ENCODE measurements around the gene CABLES2. TPM values are rescaled to one million over a fixed set of nuclear protein-coding genes. Genes with fewer than 3 reads are reported as not detected.

The CABLES2 gene
- total RNA-seq, 1 donor: 1.8 TPM

GRCh38 chr20:62413025-62413570 is 6.0 kb upstream of the CABLES2 start:
- TF ChIP-seq CTCF (IDR thresholded peaks at IDR 0.05; ENCODE audit: extremely low read depth, low read depth, low read length): no peak
- no peaks in the 10 kb centered on the region for H4K20me1 ChIP-seq (ENCODE audit: insufficient read depth, low read length)
- H3K79me2 ChIP-seq (ENCODE audit: insufficient read depth, low read length): no peaks in the 10 kb centered on the region
- no peak overlapping the region for H3K4me3 ChIP-seq (ENCODE audit: insufficient read depth, low read length)
- H2AFZ ChIP-seq (ENCODE audit: low read length): no peak overlapping the region
- peaks cover 5% of the 10 kb centered on the region for H3K27me3 ChIP-seq (ENCODE audit: insufficient read depth, low read length)
- no peak overlapping the region for H3K4me2 ChIP-seq (ENCODE audit: insufficient read depth, low read length)
- H3K27ac ChIP-seq (ENCODE audit: low read depth, low read length): no peak overlapping the region
- no peak for DNase-seq (ENCODE audit: insufficient read length, low spot score, missing footprints)
- H3K9me3 ChIP-seq (ENCODE audit: low read depth, low read length): no peaks in the 10 kb centered on the region
- no peaks in the 10 kb centered on the region for H3K4me1 ChIP-seq (ENCODE audit: insufficient read depth, low read length)
- no peaks in the 10 kb centered on the region for H3K36me3 ChIP-seq (ENCODE audit: insufficient read depth, low read length)

- H3K4me2 ChIP-seq (ENCODE audit: insufficient read depth, low read length): no peak overlapping the region
- peaks cover 5% of the 10 kb centered on the region for H3K27me3 ChIP-seq (ENCODE audit: insufficient read depth, low read length)
- H3K4me3 ChIP-seq (ENCODE audit: insufficient read depth, low read length): no peak overlapping the region
- no peak for DNase-seq (ENCODE audit: insufficient read length, low spot score, missing footprints)
- H3K27ac ChIP-seq (ENCODE audit: low read depth, low read length): no peak overlapping the region
- H3K36me3 ChIP-seq (ENCODE audit: insufficient read depth, low read length): no peaks in the 10 kb centered on the region
- no peaks in the 10 kb centered on the region for H3K4me1 ChIP-seq (ENCODE audit: insufficient read depth, low read length)
- TF ChIP-seq CTCF (IDR thresholded peaks at IDR 0.05; ENCODE audit: extremely low read depth, low read depth, low read length): no peak
- H4K20me1 ChIP-seq (ENCODE audit: insufficient read depth, low read length): no peaks in the 10 kb centered on the region
- no peaks in the 10 kb centered on the region for H3K79me2 ChIP-seq (ENCODE audit: insufficient read depth, low read length)
- H3K9me3 ChIP-seq (ENCODE audit: low read depth, low read length): no peaks in the 10 kb centered on the region
- H2AFZ ChIP-seq (ENCODE audit: low read length): no peak overlapping the region
Observed at GRCh38 chr20:62412194-62413024, 5.3 kb upstream of the CABLES2 start.

GRCh38 chr20:62411479-62412193 is 4.6 kb upstream of the CABLES2 start:
- peaks cover 2% of the 10 kb centered on the region for H3K79me2 ChIP-seq (ENCODE audit: insufficient read depth, low read length)
- H3K9me3 ChIP-seq (ENCODE audit: low read depth, low read length): no peaks in the 10 kb centered on the region
- no peaks in the 10 kb centered on the region for H3K36me3 ChIP-seq (ENCODE audit: insufficient read depth, low read length)
- H4K20me1 ChIP-seq (ENCODE audit: insufficient read depth, low read length): no peaks in the 10 kb centered on the region
- peaks cover 5% of the 10 kb centered on the region for H3K27me3 ChIP-seq (ENCODE audit: insufficient read depth, low read length)
- DNase-seq (ENCODE audit: insufficient read length, low spot score, missing footprints): no peak
- H3K4me2 ChIP-seq (ENCODE audit: insufficient read depth, low read length): no peak overlapping the region
- peaks cover under 1% of the 10 kb centered on the region for H3K4me1 ChIP-seq (ENCODE audit: insufficient read depth, low read length)
- H3K27ac ChIP-seq (ENCODE audit: low read depth, low read length): no peak overlapping the region
- no peak for TF ChIP-seq CTCF (IDR thresholded peaks at IDR 0.05; ENCODE audit: extremely low read depth, low read depth, low read length)
- no peak overlapping the region for H3K4me3 ChIP-seq (ENCODE audit: insufficient read depth, low read length)
- H2AFZ ChIP-seq (ENCODE audit: low read length): no peak overlapping the region

Data from osteoblast (primary cell).